HG02642 (cell line): ENCODE measurements around the gene PPP1R3F.
A peak's percentile ranks its signal among the peaks of the same experiment; 100 is the strongest.

Experiments
- ATAC-seq: cut with Tn5 transposase; IDR thresholded peaks from one replicate; pipeline ENCODE4 v1.9.1; 2021; ENCODE audit warnings: mild to moderate bottlenecking; ENCODE audit not compliant: unreplicated experiment, poor library complexity

The PPP1R3F gene, protein sequence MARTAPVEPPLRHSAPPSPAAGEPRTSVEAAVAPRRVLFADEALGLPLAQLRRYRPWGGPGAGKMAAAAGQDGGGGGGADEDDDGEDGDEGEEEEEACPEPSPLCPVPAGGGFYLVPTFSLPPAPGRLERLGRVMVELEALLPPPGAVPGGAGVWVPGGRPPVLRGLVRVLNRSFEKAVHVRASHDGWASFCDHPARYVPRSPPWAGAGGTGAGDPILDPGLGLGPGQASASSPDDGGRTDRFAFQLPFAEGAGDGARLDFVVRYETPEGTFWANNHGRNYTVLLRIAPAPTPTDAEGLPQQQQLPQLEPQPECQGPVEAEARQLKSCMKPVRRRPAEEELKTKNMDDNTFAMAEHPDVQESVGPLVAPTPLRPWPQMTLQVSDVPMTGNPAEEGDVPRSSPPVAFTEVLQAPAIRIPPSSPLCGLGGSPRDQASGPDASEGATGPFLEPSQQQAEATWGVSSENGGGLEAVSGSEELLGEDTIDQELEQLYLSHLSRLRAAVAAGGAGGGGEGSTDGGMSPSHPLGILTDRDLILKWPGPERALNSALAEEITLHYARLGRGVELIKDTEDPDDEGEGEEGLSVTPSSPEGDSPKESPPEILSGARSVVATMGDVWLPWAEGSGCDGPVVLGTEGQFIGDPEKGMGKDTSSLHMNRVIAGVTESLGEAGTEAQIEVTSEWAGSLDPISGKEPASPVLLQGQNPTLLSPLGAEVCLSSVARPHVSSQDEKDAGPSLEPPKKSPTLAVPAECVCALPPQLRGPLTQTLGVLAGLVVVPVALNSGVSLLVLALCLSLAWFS

DNA sequence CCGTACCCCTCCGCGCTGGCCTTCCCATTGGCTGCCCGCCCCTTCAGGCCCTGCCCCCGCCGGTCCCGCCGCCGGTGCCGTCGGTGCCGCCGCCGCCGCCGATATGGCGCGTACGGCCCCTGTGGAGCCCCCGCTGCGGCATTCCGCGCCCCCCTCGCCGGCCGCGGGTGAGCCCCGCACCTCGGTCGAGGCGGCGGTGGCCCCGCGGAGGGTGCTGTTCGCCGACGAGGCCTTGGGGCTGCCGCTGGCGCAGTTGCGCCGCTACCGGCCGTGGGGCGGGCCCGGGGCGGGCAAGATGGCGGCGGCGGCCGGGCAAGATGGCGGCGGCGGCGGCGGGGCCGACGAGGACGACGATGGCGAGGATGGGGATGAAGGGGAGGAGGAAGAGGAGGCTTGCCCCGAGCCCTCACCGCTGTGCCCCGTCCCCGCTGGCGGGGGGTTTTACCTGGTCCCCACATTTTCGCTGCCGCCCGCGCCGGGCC lies at the start of gene PPP1R3F:
PPP1R3F (plus strand) TSS at position 27 of the 482 bp plus-strand sequence; CDS start at position 104, 77 bp downstream.
- ATAC-seq: peak; percentile 27

DNA sequence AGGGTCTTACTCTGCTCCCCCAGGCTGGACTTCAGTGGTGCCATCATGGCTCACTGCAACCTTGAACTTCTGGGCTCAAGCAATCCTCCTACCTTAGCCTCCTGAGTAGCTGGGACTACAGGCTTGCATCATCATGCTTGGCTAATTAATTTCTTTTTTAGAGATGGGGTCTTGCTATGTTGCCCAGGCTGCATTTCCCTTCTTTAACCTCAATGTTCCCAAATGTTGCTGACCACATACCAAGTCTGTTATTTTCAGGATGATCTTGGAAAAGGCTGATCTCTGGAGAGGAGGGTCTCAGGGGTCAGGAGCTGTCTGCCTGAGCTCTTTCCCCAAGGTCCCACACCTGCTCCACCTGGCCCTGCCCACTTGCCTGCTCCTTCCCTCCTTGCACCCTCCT lies 49.5 kb upstream of the PPP1R3F start:
- no peak for ATAC-seq

DNA sequence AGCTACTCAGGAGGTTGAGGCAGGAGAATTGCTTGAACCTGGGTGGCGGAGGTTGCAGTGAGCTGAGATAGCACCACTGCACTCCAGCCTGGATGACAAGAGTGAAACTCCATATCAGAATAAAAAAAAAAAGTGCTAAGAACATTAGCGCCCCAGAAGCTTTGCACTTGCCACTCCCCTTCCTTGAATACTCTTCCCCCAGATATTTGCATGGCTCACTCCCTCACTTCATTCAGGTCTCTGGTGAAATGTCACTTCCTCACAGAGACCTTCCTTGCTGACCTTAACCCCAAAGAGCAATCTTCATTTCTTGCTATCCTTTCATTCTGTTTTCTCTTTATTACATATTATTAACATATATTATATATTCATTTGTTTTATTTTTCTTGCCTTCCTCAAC lies 47.7 kb upstream of the PPP1R3F start:
- no peak for ATAC-seq

DNA sequence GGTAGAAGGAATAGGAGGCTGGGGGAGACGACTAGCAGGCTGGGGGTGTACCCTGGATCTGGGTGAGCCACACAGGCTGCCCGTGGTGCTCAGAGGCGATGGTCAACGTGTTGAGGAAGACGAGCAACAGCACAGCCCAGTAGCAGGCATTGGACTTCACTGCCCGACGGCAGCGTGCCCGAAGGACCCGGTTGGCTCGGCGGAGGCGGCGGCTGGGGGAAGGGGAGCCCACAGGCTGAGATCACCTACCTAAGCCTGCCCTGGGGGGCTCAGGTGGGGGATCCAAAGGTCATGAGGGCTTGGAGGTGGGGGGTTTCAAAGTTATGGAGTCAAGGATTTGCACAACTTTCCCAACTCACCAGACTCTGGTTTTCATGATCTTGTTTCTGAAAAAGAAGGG lies 43.7 kb upstream of the PPP1R3F start:
- ATAC-seq: no peak

DNA sequence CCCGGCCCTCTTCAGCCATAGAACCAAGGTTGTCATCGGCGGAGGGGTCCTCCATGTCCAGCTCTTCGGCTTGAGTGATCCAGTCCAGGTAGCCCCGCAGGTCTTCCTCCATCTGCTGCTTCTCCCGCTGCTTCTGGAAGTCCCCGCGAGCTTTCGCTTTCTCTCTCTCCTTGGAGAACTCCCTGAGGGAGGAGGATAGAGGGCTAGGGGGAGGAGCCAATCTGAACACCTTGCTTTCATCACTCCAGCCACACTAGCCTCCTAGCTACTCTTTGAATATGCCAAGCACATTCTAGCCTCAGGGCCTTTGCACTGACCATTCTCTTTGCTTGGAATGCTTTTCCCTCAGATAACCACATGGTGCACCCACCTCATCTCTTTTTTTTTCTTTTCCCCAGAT lies 42.6 kb upstream of the PPP1R3F start:
- no peak for ATAC-seq

DNA sequence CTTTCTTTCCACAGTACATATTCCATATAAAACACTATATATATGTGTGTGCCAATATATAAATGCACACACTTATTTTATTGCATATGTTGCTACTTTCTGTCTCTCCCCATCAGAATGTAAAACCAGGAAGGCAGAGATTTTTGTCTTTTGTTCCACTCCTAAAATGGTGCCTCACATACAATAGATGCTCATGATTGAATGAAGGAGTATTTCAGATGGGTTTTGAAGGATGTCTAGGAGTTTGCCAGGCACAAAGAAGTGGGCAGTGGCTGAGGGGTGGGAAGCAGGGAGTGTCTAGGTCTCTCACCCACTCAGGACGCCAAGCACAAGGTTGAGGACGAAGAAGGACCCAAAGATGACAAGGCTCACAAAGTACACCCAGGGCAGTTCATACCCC lies 41.9 kb upstream of the PPP1R3F start:
- ATAC-seq: no peak

DNA sequence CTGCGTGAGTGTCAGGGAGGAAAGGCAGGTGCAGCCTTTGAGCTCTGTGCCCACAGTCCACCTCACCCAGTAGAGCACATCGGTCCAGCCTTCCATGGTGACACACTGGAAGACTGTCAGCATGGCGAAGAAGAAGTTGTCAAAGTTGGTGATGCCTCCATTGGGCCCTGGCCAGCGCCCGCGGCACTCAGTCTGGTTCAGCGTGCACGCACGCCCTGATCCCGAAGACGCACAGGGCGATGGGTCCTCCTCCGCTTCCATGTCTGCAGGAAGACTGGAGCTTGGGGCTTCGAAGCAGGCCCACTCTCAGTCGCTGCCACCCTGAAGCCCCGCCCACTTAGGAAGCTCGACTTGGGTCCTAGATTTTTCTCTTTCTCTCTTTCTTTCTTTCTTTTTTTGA lies 41.4 kb upstream of the PPP1R3F start:
- ATAC-seq: no peak

DNA sequence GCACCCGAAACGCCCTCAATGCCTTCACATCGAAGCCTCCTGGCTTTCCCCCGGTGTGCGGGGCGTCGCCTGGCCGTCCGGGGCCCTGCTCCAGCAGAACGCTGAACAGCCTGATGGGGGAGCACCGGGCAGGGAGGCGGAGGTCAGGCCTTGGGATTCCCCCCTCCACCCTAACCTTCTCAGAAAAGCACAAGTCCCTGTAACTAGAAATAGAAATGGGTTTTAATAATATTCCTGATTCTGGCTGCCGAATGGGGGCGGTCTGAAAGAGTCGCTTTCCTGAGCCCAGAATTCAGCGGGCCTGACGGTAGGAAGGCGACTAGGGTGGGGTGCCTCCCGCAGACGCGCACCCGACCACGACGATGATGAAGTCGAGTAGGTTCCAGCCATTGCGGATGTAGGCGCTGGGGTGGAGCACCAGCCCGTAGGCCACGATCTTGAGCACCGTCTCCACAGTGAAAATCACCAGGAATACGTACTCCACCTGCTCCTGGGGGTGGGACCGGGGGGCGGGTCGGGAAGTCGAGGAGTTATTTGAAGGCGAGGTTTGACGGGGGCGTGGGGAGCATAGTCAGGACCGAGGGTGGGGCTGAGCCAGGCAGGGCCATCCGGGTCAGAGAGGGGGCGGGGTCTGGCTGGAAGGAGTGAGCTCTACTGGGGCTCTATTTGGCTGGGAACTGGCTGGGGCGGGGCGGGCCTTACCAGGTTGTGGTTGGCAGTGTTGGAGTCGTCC lies 38.9 kb upstream of the PPP1R3F start:
- peak; percentile 63 for ATAC-seq

DNA sequence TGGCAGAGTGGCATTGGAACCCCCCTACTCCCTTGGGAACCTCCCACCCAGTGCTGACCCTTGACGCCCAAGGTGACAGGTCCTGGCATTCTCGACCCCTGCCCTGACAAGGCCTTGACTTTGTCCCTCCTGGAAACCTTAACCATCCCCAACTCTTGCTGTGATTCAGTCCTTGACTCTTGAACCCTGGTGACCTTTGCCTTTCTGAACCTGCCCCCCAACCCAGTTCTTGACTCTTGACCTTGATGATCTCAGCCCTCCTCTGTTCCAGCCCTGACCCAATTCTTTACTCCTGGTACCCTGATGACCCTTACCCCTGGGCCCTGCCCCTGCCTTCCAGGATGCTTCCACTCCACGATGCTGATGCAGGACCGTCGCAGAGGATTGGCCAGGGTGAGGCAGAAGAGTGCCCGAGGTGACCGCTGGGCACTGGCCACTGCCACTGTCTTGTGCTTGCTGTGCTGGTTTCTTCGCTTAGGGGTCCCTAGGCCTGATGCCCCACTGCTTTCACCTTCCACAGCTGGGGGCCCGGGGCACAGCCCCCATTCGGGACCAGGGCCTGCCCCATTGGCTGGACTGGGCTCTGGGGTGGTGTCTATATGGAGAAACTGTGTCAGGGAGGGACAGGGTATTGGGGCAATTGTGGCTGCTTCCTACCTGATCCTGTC lies 38.1 kb upstream of the PPP1R3F start:
- no peak for ATAC-seq

DNA sequence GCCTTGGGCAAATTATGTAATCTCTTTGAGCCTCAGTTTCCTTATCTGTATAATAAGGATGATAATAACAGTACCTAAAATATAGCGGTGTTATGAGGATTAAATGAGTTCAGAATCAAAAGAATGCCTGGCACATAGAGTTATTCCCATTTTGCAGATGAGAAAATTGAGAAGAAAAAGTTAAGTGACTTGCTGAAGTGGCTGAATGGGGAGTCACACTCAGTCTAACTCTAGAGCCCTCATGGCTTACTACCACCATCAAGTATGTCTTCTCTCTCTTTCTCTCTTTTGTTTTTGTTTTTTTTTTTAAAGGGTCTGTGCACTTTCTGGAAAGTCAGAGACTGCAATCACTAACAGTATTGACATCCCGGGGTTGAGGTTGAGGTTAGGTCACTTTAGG lies 37.1 kb upstream of the PPP1R3F start:
- ATAC-seq: no peak

DNA sequence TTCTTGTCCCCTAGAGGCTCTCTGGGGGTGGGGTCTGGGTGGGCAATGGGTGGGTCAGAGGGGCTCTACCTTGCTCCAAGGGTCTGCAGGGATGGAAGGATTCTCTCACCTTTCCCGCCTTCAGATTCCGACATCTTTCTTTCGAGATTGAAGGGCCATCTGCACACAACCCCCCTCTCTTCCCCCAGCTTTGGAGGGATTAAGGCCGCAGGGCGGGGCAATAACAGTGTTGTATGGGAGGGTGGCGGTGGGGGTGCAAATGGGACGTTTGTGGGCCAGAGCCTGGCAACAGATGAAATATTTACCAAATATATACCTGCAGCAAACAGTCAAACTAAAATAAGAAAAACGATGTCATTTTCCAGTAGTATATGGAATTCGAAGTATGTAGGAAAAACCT lies 36.4 kb upstream of the PPP1R3F start, which contains the start of gene CACNA1F:
CACNA1F (minus strand) TSS at position 165 of the 400 bp plus-strand sequence; CDS start at position 134, 31 bp downstream.
- no peak for ATAC-seq

DNA sequence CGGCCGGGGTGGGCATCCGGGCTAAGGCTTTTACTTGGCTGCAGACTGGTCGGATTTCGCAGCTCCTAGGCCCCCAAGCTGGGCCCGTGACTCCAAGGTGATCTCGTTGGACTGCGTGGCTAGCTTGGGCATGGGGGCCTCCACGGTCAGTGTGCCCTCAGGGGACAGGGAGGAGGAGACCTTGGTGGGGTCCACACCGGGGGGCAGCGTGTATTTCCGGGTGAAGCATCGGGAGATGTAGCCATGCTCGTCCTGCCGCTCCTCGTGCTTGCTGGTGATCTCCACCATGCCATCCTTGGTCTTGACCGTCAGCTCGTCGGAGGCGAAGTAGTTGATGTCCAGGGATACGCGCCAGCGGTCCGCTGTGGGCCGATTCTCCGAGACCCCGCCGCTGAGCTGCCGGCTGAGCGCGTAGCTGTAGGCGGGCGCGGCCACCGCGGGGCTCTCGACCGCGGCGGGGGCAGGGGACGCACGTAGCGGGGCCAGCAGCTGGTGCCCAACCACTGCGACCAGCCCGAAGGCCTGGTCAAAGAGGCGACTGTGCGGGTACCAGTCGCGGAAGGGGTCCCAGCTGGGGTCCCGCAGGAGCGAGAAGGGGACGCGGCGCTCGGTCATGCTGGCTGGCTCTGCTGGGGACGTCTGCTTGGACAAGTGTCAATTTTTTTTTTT lies 35.6 kb upstream of the PPP1R3F start:
- ATAC-seq: no peak

DNA sequence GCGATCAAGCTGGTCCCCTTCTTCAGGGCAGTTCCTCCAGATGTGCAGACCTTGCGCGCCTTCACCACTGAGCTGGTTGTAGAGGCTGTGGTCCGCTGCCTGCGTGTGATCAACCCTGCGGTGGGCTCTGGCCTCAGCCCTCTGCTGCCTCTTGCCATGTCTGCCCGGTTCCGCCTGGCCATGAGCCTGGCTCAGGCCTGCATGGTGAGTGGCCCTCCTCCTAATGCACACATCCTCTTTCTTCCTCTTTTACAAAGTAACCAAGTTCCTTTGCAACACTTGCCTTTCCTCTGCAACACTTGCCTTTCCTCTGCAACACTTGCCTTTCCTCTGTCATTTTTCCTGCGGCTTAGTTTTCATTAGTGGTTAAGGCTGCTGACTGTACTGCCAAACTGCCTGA lies 32.5 kb upstream of the PPP1R3F start:
- no peak for ATAC-seq

DNA sequence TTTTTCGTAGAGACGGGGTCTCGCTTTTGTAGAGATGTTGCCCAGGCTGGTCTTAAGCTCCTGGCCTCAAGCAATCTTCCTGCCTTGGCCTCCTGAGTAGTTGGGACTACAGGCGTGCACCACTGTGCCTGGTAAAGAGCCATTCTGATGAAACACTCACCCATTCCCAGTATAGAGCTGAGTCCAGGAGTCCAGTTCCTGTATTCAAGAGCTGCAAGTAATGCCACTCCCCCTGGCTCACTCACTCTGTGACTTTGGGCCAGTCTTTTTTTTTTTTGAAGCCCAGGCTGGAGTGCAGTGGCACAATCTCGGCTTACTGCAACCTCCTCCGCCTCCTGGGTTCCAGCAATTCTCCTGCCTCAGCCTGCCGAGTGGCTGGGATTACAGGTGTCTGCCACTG lies 30.9 kb upstream of the PPP1R3F start:
- ATAC-seq: no peak

DNA sequence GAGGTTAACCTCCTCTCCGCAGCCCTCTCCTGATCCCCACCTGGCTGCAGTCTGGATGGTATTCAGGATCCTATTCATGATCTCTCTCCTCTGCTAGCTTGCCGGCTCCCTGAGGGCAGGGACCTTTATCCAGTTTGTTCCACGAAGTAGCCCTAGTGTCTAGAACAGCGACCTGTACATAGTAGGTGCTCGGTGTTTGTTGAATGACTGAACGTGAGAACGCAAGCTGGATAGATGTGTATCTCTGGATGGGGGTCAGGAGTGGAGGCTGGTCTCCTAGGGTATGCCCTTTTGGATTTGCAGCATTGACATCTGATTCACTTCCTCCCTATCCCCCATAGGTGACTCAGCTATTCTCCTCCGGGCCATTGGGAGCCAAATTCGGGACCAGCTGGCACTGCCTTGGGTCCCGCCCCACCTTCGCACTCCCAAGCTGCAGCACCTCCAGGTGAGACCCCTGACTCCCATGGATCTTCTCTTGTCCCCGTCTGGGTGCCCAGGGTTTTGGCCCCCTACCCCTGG lies 27.0 kb upstream of the PPP1R3F start:
- ATAC-seq: no peak

DNA sequence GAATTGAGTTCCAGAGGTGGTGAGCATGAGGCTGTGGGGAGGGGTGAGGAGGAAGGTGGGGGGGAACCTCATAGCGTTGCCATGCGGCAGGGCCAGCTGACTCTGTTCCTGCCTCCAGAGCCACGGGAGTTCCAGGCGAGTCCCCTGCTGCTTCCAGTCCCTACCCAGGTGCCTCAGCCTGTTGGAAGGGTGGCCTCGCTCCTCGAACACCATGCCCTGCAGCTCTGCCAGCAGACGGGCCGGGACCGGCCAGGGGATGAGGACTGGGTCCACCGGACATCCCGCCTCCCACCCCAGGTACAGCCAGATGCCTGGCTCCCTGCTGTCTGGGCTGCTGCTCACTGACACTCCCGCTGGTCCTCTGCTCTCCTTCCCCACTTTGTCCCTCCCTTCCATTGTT lies 26.4 kb upstream of the PPP1R3F start:
- ATAC-seq: no peak

DNA sequence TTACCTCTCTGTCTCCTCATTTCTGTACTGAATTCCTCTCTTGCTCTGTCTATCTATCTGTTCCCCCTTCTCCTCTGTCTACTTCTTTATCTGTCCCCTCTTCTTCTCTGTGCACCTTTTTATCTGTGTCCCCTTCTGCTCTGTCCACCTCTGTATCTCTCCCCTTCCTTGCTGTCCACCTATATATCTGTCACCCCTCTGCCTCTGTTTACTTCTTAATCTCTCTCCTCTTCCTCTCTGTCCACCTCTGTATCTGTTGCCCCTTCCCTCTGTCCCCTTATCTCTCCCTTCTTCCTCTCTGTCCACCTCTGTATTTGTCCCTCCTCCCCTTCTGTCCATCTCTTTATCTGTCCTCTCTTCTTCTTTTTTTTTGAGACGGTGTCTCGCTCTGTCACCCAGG lies 25.4 kb upstream of the PPP1R3F start:
- no peak for ATAC-seq

DNA sequence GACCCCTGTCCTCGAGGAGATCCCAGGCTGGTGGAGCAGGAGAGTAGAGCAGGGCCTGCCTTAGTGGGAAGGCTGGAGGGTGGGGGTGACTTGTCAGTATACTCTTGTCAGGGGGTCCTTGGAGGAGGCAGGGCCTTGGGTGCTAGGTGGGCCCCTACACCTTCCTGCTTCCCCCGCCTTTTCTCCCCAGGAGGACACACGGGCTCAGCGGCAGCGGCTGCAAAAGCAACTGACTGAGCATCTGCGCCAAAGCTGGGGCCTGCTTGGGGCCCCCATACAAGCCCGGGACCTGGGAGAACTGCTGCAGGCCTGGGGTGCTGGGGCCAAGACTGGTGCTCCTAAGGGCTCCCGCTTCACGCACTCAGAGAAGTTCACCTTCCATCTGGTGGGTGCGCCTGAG lies 23.1 kb upstream of the PPP1R3F start:
- no peak for ATAC-seq

DNA sequence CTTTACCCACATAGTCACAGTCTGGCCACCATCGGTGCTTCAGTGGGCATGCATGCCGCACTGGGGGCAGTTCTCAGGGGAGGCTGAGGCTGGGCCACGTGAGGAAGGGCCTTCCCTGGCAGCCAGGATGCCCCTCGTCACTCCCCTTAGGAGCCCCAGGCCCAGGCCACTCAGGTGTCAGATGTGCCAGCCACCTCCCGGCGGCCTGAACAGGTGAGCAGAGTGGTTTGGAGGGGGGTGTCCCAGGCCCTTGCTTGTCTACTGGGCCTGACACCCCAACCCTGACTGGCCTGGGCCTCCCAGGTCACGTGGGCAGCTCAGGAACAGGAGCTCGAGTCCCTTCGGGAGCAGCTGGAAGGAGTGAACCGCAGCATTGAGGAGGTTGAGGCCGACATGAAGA lies 22.2 kb upstream of the PPP1R3F start:
- no peak for ATAC-seq
